HG02885 (cell line): ENCODE measurements around the gene TRIM54.
"Not testable (repeated sequence)": the region's sequence is repeated elsewhere in the genome, so short reads cannot be mapped to it uniquely, and the experiment has no call there.

Source experiments
- ATAC-seq: cut with Tn5 transposase; IDR thresholded peaks from one replicate; pipeline ENCODE4 v1.9.1; 2021; ENCODE audit warnings: mild to moderate bottlenecking; ENCODE audit not compliant: unreplicated experiment, poor library complexity

TRIM54 gene

GRCh38 chr2:27353386-27353761 lies 71.1 kb downstream of the TRIM54 start:
- ATAC-seq = not testable (repeated sequence)

GRCh38 chr2:27353762-27354596 lies 71.8 kb downstream of the TRIM54 start:
- ATAC-seq = no peak

- ATAC-seq = no peak
These were observed 72.3 kb downstream of the TRIM54 start for GRCh38 chr2:27354597-27354927.

GRCh38 chr2:27356056-27356381 lies 73.8 kb downstream of the TRIM54 start:
- peak; percentile 30 for ATAC-seq

- ATAC-seq = peak; percentile 86
These were observed 74.4 kb downstream of the TRIM54 start, which contains the start of gene GTF3C2 for GRCh38 chr2:27356382-27357181. GTF3C2 (minus strand) TSS chr2:27356764; CDS start chr2:27343554, 13,210 bp downstream.
